Measurements from ENCODE around the gene LRGUK. TPM values are rescaled to one million over a fixed set of nuclear protein-coding genes. Genes with fewer than 3 reads are reported as not detected.

The LRGUK gene
- total RNA-seq, 1 experiment from 2014 or later = 1.5 TPM

- no peaks in the 10 kb centered on the region for H4K20me1 ChIP-seq (ENCODE audit: control insufficient read depth, insufficient read depth, insufficient read length)
- no peaks in the 10 kb centered on the region for H3K27me3 ChIP-seq (ENCODE audit: insufficient read depth, low read length)
- Mint-ChIP-seq H3K27ac (no peak overlapping the region), H3K9me3 (no peaks in the 10 kb centered on the region), H3K4me1 (peaks cover 2 to 4% of the 10 kb centered on the region in 2 experiments), H3K36me3 (ENCODE audit: insufficient read depth in 1 of 3, low read depth in 3 of 3) (no peaks in the 10 kb centered on the region), H3K4me3 (no peak overlapping the region), H3K27me3 (ENCODE audit: low read depth) (no peaks in the 10 kb centered on the region)
- H2AK5ac ChIP-seq (ENCODE audit: insufficient read length, low read length) = no peak overlapping the region
- no peak overlapping the region for H3K18ac ChIP-seq (ENCODE audit: insufficient read length, low read depth, low read length)
- H2BK12ac ChIP-seq (ENCODE audit: insufficient read length, low read depth, low read length) = no peak overlapping the region
- H4K5ac ChIP-seq (ENCODE audit: insufficient read length, low read depth, low read length) = no peak overlapping the region
- no peak overlapping the region for H4K8ac ChIP-seq (replicated peaks; ENCODE audit: insufficient read length, low read depth, low read length)
- no peaks in the 10 kb centered on the region for H3K4me1 ChIP-seq (ENCODE audit: insufficient read depth, low read length)
- TF ChIP-seq CTCF (conservative IDR thresholded peaks at IDR 0.05) = no peak
- no peak overlapping the region for H3K23ac ChIP-seq (ENCODE audit: insufficient read length, low read depth, low read length)
- H3K14ac ChIP-seq (ENCODE audit: insufficient read depth, low read length) = no peak overlapping the region
- no peak overlapping the region for H3K4me2 ChIP-seq (ENCODE audit: insufficient read depth, insufficient read length, low read length)
- no peak overlapping the region for H2BK20ac ChIP-seq (ENCODE audit: low read depth, low read length, poor library complexity, severe bottlenecking)
- no peak for DNase-seq
- no peak overlapping the region for H3K4ac ChIP-seq (ENCODE audit: low read depth, low read length)
- no peak overlapping the region for H2BK120ac ChIP-seq (ENCODE audit: low read depth, low read length, poor library complexity, severe bottlenecking)
- H3K79me2 ChIP-seq (ENCODE audit: insufficient read depth, low read length) = no peaks in the 10 kb centered on the region
- no peaks in the 10 kb centered on the region for H3K9me3 ChIP-seq (ENCODE audit: control insufficient read depth, low read depth, low read length)
- H2BK5ac ChIP-seq (ENCODE audit: insufficient read length, low read length) = no peak overlapping the region
- H2BK15ac ChIP-seq (ENCODE audit: low read depth, low read length) = no peak overlapping the region
- no peak overlapping the region for H3K9ac ChIP-seq (ENCODE audit: extremely low read depth, insufficient read length, low read length)
- WGBS (ENCODE audit: extremely low coverage, insufficient read length, low lambda C conversion rate) = no CpG with 5 or more reads among the region's 6 CpGs
- no peak overlapping the region for H3K56ac ChIP-seq (ENCODE audit: insufficient read length, low read depth, low read length)
- no peak overlapping the region for H2AFZ ChIP-seq (ENCODE audit: low read length)
- no peak overlapping the region for H3K27ac ChIP-seq (ENCODE audit: insufficient read length, low read depth, low read length)
- peaks cover 3% of the 10 kb centered on the region for H3K23me2 ChIP-seq (ENCODE audit: insufficient read length, low read depth, low read length, poor library complexity, severe bottlenecking)
- H3K79me1 ChIP-seq (ENCODE audit: insufficient read depth, low read depth, low read length, poor library complexity, severe bottlenecking) = no peaks in the 10 kb centered on the region
- no peak overlapping the region for H3T11ph ChIP-seq (ENCODE audit: low read length)
- no peak overlapping the region for H4K91ac ChIP-seq (ENCODE audit: insufficient read length, low read depth, low read length)
Measured at GRCh38 chr7:134179036-134180011, 52.2 kb downstream of the LRGUK start.
